Bone marrow (tissue), 2 donors: Measurements from ENCODE around the gene ERCC5.

ENCODE experiments used
- DNase-seq, 2 donors: peaks; one replicate each; lab custom pipeline; 2025; lab: John Stamatoyannopoulos, UW

ERCC5 gene

DNA sequence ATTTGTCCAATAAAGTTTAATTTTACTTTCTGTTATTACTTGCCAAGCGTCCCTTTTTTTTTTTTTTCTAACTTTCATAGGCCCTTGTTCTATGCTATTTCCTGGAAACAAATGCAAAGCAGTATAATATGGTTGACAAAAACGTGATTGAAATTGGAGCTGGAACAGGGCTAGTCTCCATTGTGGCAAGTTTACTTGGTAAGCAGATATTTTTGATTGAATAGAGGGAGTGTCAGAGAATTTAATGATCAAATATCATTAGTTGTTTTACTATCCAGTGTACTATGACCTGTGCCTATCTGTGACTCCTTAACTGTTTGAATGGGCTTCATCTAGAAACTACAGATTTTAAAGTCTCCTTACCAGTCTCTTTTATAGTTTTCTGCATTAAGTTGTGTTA lies 46.7 kb downstream of the ERCC5 start:
- no peak for DNase-seq

DNA sequence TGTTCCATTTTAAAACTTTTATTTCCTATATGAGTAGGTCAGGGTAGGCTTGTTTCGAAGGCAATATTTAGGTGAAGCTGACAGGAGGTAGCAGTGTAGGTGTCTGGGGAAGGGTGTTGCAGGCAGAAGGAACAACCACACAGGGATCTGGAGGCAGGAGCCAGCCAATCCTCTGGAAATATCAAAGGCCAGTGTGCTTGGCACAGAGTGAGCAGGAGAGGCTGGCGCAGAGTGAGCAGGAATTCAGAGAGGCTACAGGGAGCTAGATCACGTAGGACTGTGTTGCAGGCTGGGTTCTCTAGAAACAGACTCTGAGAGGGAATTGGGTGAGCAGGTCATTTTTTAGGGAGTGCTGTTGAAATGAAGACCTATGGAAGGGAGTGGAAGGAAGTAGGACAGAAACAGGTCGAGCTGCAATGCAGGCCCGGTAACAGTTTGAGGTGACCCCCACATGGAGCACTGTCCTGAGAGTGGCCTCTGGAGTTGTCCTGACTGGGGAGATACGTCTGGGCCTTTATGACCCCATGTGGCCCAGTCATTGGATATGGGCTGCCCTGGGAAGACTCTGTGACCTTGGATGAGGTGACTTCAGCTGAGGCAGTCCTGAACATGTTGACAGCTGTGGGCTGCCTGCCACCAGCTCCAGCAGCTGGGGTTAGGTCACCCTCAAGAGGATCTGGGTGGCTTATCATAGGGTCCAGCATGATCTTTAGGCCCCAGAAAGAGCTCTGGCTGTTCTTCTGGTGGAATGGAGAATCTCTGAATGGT lies 51.7 kb downstream of the ERCC5 start:
- DNase-seq = no peak

DNA sequence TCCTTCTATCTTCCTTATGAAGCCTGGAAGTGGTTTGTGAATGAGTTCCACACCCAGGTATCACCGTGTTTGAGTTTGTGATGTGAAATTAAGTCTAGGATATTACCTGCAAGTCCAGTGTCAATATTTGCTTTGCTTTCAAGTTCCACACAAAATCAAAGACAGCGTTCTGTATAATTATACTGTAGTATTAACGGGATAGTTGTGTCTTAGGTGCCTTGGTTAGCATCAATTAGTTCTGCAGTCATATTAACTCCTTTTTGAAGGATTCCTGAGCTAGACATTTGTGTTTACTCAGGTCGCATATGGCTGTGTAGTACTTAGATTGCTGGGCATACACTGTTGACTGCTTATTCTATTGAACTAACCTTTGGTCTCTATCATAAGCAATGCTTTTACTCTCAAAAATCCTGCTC lies 54.4 kb downstream of the ERCC5 start:
- no peak for DNase-seq

DNA sequence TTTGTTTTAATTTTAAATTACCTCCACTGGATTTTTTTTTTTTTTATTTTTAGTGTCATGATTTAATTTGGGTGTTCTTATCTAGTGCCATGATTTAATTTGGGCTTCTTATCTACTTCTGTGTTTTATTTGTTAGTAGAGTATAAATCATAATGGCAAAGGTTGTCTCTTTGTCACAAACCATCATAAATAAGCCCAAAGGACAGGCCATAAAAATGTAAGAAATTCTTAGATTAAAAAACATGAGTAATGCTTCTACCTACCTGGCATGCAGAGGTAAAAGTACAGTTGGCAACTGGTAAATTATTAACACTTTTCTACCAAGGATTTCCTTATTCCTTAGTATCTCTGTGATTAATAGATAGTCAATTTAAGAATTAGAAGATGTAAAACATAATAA lies 55.2 kb downstream of the ERCC5 start:
- no peak for DNase-seq

DNA sequence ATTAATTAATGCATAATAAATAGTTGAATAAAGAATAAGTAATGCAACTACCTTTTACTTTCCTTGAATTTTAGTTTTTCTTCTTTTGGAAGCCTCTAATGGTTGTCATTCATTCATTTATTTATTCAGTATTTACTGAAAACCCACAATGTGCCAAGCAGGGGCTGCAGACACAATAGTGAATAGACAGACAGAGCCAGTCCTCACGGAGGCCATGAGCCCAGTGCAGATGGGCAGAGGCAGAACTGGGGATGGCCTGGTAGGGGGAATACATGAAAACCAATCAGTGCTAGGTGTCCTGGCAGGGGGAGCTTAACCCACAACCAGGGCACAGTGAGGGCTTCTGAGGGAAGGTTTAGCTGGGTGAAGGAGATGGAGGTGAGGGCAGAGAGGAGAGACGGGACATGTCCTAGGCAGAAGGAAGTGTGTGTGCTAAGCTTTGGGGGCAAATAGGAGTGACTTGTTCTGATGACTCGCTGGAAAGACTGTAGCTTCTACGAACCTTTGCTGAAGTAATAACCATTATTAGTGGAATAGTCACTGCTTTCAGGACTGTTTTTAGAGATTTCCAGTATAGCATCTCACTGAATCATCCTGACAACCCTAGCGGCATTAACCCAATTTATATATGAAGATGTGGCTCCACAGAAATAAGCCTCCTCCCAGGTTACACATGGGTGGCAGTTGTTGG lies 55.9 kb downstream of the ERCC5 start:
- DNase-seq = no peak

DNA sequence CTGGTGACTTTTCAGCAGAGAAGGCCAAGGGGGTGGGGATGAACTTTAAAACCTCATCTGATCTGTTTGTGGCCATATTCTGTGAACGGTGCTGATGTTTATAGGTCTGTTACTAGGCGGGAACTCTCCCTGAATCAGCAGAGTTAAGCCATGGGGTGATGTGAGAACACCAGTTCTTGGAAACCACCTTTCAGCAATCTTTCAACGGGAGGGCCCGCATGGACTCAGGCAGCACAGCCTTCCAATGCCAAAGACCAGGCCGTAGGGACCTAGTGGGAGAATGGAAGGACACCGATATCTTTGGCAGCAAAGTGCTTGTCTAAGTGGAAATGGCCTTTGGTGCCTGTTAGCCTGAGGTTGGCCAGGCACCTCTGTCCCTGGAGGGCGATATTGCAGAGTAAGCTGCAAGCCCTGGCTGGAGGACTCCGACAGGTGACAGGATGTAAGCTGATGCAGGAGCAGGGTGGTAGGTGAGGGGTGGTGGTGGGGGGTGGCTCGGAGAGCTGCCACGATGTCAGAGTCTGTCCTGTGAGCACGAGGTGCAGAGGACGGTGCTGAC lies 57.0 kb downstream of the ERCC5 start:
- no peak for DNase-seq

DNA sequence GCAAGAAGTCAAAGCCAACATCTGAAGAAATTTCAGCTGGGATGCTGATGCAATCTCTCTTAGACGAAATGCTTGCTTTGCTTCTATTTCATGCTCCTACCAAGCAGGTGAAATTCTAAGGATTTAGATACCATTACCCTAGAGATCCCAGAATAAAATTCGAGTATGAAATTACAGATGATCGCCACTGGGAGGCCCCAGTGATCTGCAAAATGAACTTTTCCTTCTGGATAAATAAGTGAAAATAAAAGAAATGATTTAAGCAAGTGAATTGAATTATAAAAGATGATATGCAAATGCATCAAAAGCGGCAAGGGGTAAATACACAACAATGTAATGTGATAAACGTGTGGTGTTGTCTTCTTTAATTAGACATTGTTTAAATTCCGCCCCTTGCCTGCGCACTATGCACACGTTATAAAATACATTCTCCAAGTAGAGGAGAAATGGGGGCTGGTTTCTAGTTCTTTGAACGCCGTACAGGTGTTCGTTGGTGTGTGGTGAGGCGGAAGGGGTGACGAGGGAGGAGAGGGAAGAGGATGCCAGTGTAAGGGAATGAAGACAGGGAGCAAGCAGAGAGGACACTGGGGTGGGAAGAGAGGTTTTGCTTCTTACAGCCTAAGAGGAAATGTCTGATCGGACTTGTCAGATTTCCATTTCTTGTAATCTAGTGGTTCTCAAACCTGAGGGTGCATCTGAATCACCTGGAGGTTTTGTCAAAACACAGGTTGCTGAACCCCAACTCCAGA lies 58.0 kb downstream of the ERCC5 start:
- no peak for DNase-seq

DNA sequence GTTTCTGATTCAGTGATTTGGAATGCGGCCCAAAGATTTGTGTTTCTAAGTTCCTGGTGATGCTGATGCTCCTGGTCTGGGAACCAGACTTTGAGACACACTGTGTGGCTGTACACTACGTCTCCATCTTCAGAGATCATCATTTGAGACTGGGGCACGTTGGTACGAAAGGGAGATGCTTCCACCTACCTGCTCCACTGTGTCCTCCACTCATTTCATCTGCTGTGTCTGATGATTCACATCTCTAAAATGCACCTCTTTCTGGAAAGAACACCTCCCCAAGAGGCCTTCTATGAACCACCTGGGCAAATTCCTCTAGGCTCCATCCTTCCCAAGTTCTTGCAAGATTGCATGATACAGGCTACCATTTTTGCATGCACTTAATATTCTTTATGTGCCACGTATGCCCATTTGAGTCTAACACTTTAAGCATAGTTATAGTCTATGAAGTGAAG lies 58.6 kb downstream of the ERCC5 start:
- no peak for DNase-seq

DNA sequence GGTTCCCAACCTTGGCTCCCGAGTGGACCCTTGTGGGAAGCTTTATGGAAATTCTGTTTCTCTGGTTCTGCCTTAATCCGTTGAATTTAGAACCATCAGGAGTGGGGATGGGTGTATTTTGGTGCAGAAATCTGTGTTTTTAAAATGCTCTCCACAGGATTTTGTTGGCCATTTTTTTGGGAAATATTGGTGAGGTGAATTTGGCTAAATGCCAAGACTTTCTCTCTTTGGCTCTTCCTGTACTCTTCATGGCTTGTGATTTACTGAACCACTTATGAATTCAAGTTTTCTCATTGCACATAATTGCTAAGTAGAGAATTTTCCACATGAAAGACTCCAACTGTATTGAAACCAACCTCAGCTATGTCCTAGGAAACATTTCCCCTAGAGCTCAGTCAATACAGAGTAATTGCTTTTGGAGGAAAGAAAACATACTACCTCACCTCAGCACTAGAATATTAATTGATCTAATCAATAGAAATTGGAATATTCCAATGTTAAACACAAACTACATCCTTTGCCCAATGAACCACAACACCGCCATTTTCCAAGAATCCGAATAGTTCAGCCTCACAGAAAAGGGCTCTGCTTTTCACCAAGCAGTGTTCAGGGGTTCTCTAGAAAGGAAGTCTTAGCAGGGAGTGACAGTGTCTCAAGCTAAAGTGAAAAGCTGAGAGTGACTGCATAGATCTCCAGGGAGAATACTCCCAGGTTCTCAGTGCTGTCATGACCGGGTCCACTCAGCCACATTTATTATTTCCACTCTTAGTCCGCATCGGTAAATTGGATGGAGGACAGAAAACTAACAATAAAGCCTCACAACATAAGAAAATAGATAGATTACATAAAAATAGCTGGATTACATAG lies 60.3 kb downstream of the ERCC5 start:
- DNase-seq = no peak

DNA sequence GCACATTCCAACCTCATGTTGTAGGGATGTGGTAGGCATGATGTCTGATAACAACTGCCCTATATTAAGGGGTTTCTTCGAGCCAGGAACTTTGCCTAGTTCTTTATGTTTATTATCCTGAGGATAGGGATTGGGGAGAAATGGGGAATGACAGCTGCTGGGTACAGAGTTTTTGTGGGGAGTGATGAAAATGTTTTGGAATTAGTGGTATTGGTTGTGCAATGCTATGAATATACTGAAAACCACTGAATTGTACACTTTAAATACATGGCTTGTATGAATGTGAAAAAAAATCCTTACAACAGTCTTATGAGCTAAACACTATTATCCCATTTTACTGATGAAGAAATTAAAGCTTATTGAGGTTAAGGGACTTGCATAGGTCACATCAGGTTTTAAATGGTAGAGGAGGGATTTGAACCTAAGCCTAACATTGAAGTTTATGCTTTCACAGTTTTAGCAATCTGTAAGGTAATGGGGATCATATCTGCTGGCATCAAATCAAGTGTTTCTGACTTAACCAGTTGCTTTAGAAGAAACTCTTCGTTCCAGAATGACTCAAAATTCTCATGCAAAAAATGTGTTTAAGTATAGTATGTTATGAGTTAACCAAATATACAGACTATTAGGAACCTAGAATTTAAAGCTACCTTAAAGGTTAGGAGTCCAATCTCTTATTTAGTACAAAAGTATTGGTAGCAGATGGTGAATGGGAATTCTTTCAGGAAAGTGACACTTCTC lies 61.4 kb downstream of the ERCC5 start:
- no peak for DNase-seq

DNA sequence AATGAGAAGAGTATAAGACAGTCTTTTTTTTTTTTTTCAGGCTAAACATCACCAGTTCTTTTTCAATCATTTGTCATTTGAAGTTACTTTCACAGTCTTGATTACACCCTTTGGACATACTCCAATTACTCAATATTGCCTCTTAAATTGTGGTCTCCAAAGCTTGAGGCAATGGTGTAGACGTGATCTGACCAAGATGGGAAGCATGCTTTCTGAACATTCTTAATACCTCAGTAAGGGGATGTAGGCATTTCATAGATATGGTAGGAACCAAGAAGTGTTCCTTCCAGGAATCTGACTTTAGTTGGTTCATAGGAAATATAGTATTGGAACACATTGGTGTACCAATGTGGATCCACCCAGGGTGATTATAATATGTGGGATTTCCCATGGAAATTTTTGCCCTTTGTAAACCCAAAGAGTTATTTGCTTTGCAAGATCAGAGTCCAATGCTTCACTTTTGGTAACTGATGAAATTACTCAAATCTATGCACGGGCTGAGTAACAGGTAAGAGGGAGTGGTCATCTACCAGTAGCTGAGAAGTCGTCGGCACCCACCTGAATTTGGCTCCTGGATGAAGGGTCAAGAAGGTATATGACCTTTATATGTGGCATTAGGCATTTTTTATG lies 62.2 kb downstream of the ERCC5 start:
- no peak for DNase-seq

DNA sequence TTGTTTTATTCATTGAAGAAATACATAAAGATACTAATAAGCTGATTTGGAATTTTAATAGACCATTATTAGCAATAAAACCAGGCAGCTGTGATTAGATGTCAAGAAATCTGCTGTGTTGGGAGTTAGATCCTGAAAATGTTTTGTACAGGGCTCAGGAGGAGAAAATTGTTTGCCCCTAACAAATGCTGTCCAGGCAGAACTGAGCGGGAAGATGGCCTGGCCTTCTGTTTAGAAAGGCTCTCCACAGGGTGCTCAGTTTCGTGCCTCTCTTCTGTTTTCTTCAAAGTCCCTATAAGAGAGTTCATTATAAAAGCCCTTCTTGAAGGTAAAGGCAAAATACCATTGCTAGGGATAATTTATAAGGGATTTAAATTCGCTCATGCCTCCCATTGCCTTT lies 64.1 kb downstream of the ERCC5 start:
- DNase-seq = no peak

DNA sequence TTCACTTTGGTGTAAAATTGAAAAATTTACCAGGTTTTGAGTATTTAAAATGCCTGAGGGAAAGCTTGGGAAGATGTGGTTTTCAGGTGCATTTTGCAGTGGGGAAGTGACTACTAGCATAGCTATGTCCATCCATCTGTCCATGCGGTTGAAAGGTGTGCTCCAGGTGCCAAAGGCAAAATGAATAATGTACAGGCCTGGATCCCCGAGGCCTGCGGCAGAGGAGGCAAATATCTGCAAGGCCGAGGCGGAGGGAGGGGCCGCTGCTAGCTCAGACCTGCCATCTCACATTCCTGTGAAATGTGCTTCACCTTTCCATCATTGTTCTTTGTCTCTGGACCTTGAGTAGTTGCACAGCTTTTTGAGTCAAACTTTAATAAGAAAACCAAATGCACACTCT lies 65.5 kb downstream of the ERCC5 start:
- DNase-seq = no peak

DNA sequence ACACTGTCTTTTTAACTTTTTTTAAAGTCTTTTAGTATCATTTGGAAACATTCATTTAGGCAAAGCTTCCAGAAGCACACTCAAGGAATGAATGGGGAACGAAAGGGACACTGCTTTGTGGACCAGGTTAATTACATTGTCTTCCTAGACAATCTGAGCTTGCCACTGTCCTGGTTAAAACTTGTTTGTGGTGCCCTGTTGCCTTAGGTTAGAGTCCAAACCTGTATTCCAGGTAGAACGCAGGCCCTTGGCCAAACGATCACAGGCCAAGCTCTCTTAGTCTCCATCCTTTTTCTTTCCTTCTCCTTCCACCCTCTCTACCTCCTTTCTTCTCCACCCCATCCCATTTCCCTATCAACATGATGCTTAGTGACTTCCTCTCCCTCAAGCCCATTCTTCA lies 66.8 kb downstream of the ERCC5 start:
- no peak for DNase-seq

DNA sequence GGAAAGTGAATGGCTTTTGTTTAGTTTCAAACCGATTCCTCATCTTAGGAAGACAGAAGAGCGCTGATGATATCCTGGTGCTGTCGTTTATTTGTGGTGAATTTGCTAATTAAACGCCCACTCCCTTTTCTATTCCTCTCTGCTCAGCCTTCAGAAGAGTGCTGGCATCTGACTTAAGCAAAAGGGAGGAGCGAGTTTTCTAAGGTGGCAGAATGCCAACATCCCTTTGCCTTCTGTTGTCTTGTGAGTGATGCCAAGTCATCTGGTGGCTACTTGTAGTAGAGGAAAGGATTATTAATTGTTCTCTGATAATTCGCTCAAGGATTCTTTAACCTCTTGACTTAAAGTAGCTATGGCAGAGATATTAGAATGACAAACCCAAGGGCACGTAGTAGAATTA lies 68.1 kb downstream of the ERCC5 start:
- DNase-seq = no peak

DNA sequence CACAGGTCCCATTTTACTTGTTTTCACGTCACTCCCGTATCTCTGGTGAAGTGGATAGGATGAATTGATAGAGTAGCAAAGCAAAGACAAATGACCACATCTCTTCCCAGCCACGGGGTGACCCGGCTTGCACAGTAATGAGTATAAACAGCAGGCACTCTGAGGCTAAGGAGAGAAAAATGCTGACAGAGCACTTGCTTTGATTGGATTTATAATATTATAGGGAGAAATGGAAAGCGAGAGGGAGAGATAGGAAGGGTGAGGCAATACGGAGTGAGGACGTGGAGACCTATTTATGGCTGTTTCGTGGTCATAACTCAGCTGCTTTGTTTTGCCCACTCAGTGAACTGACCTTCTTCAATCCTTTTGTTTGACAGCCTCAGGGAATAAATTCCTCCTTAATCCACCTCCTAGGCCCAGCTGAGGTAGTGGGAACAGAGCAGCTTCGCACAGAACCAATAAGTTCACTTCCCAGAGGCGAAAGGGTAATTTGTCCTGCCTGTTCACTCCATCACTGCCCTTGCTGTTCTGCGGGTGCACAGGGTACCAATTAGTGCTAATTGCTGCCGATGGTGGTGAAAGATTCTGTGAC lies 68.6 kb downstream of the ERCC5 start:
- DNase-seq = no peak

DNA sequence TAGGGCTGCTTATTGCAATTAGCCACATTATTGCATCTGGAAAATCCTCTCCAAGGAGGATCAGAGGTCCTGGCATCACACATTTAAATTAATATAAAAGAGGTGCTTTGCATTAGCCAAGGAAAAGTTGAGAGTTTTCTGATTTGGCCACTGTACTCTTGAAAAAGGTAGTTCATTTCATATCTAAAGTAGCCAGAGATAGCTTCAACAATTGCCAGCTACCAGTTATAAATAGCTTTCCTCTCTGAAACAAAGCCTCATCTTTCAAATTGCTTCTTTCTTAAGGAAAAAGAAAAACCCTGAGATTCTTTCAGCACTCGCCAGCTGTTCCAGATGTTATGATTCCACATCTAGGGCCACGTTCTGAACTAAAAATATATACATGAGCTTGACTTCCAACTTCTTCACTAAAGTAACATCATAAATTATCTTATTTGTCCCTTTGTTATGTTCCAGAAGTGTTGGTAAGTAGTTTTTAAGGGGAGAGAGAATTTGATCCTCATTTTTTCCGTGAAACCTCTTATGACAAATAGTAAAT lies 69.6 kb downstream of the ERCC5 start:
- no peak for DNase-seq

DNA sequence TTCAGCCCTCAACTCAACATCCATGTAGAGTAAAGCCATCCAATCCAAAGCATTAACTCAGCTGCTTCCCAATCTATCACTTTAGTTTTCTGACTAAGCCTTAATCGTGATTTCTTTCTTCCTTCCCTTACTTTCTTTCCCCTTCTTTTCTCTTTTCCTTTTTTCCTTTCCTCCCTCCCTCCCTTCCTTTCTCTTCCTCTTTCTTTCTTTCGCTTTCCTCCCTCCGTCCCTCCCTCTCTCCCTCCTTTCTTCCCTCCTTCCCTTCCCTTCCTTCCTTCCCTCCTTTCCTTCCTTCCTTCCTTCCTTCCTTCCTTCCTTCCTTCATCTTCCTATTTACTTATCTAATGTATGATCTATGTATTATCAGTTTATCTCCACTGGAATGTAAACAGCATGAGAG lies 71.2 kb downstream of the ERCC5 start:
- DNase-seq = no peak

DNA sequence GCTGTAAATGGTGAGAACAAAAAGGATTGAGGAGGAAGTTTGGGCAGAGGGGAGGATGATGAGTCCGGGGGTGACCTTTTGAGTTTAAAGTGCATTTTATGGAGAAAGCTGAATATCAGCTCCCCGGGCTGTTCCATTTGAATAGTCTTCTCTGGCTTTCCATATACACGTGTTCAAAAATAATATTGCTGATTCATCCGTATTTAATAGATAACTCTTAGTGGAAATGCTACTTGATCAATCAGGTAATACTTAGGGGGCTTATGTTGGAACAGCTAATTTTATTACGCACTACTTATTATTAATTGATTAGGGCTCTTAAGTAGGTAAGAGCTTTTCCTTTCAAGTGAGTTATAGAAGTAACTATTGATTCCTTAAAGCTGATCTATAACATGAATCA lies 76.4 kb downstream of the ERCC5 start:
- DNase-seq = no peak
